PC-9 (cell line): ENCODE results near the gene MRPS33. TPM values are rescaled to one million over a fixed set of nuclear protein-coding genes. Genes with fewer than 3 reads are reported as not detected.

Source experiments
- BruUV-seq: library from RNA; stranded (reverse); fragments of 400-500 nt; replicated peaks from 2 replicates; lab custom pipeline; 2021; lab: Mats Ljungman, UMichigan
- CTCF ChIA-PET: fragments of 300-600 bp; sonication (Branson Sonifier 250); formaldehyde crosslinking; loops from one replicate; lab custom pipeline; 2022; ENCODE audit warnings: antibody characterized with exemption; lab: Charles Lee
- POLR2A ChIA-PET: fragments of 300-600 bp; sonication (Branson Sonifier 250); formaldehyde crosslinking; loops from one replicate; lab custom pipeline; 2022; ENCODE audit warnings: antibody characterized with exemption; ENCODE audit not compliant: unreplicated experiment; lab: Charles Lee
- DNase-seq, 2 experiments: peaks; one replicate each; pipeline versions ENCODE4 v3.0.0 to v3.0.0-alpha.2; 2015 to 2022; ENCODE audit warnings: mixed read lengths in 1 of 2
- H2AFZ ChIP-seq: fragments of 200-600 bp; sonication (generic); 2 replicates; pipeline ENCODE4 v1.8.1; 2017; ENCODE audit warnings: antibody characterized with exemption
- H3F3A ChIP-seq: fragments of 200-600 bp; sonication (generic); 2 replicates; pipeline ENCODE4 v1.8.1; 2017; ENCODE audit warnings: antibody characterized with exemption, mild to moderate bottlenecking, low read depth; ENCODE audit not compliant: insufficient read depth
- H3K27ac ChIP-seq: fragments of 200-600 bp; sonication (generic); 2 replicates; pipeline ENCODE4 v1.6.1; 2016; ENCODE audit warnings: mixed run types
- H3K27me3 ChIP-seq: fragments of 200-600 bp; sonication (generic); 2 replicates; pipeline ENCODE4 v1.6.1; 2016; ENCODE audit warnings: low read depth, mixed run types; ENCODE audit not compliant: insufficient read depth
- H3K36me3 ChIP-seq: fragments of 200-600 bp; sonication (generic); 2 replicates; pipeline ENCODE4 v1.6.1; 2016; ENCODE audit warnings: low read depth, mixed run types
- H3K4me1 ChIP-seq: fragments of 200-600 bp; sonication (generic); replicated peaks from 2 replicates; pipeline ENCODE4 v1.6.1; 2016; ENCODE audit warnings: mixed run types; ENCODE audit not compliant: insufficient read depth
- H3K4me2 ChIP-seq: fragments of 200-600 bp; sonication (generic); 2 replicates; pipeline ENCODE4 v1.6.1; 2017; ENCODE audit warnings: mixed run types
- H3K4me3 ChIP-seq: fragments of 200-600 bp; sonication (generic); 2 replicates; pipeline ENCODE4 v1.6.1; 2016; ENCODE audit warnings: mixed run types
- H3K79me2 ChIP-seq: fragments of 200-600 bp; sonication (generic); 2 replicates; pipeline ENCODE4 v1.6.1; 2017; ENCODE audit warnings: low read depth, mixed run types
- H3K9me2 ChIP-seq: fragments of 200-600 bp; sonication (generic); 2 replicates; pipeline ENCODE4 v1.8.1; 2017; ENCODE audit warnings: mild to moderate bottlenecking; ENCODE audit not compliant: insufficient read depth
- H3K9me3 ChIP-seq: fragments of 200-600 bp; sonication (generic); 2 replicates; pipeline ENCODE4 v1.8.1; 2016; ENCODE audit warnings: low read depth; ENCODE audit not compliant: insufficient read depth
- H4K20me1 ChIP-seq: fragments of 200-600 bp; sonication (generic); 2 replicates; pipeline ENCODE4 v1.8.1; 2017; ENCODE audit not compliant: insufficient read depth
- CTCF ChIP-seq: fragments of 200-600 bp; sonication (generic); conservative IDR thresholded peaks from 2 replicates; pipeline ENCODE4 v1.6.1; 2017; ENCODE audit warnings: mixed run types, antibody characterized with exemption, mild to moderate bottlenecking, moderate library complexity
- EZH2 ChIP-seq: fragments of 200-600 bp; sonication (generic); IDR thresholded peaks from 2 replicates; pipeline ENCODE4 v1.8.0; 2017; ENCODE audit warnings: antibody characterized with exemption, low read depth
- intact Hi-C: fragments of 100-400 bp; cut with micrococcal nuclease; formaldehyde crosslinking; loops from one replicate; pipeline ENCODE4 v1.10.0; 2022; ENCODE audit not compliant: unreplicated experiment
- total RNA-seq: library from RNA; stranded (reverse); gene quantifications from 2 replicates; pipeline ENCODE4 v1.2.3, GENCODE V29; 2021

Gene MRPS33
- total RNA-seq, 1 experiment from 2014 or later, result 84.4 TPM

- no peaks in the 10 kb centered on the region for H3K27me3 ChIP-seq
- no peaks in the 10 kb centered on the region for H4K20me1 ChIP-seq
- H3K4me3 ChIP-seq, result no peak overlapping the region
- ChIA-PET POLR2A (interaction anchor here (0.7 kb wide), 1 partner anchor 659 kb away, joined by 3 read pairs; no protein-coding TSS in a partner anchor), CTCF (no interaction called here)
- no peaks in the 10 kb centered on the region for H3K9me3 ChIP-seq
- DNase-seq, result no peak
- no peaks in the 10 kb centered on the region for H3K9me2 ChIP-seq
- intact Hi-C loops, result loop anchor here (1.0 kb wide), 1 partner anchor 186 kb away; no protein-coding TSS in a partner anchor
- H3F3A ChIP-seq, result no peaks in the 10 kb centered on the region; the same call in 1 of the 2 replicates
- no peaks in the 10 kb centered on the region for H3K36me3 ChIP-seq
- H3K4me2 ChIP-seq, result no peak overlapping the region
- no peaks in the 10 kb centered on the region for H3K4me1 ChIP-seq
- BruUV-seq, result TSS peak; percentile 14
- TF ChIP-seq CTCF (no peak), EZH2 (no peak)
- no peaks in the 10 kb centered on the region for H3K79me2 ChIP-seq
- H3K27ac ChIP-seq, result no peak overlapping the region
- H2AFZ ChIP-seq, result no peak overlapping the region
Observed at GRCh38 chr7:141003172-141004065, 11.3 kb downstream of the MRPS33 start.

GRCh38 chr7:141001546-141001945 lies 13.2 kb downstream of the MRPS33 start:
- Histone ChIP-seq H3K27me3 (no peaks in the 10 kb centered on the region), H3K36me3 (no peaks in the 10 kb centered on the region), H3K4me1 (no peaks in the 10 kb centered on the region), H3K9me3 (no peaks in the 10 kb centered on the region), H3F3A (no peaks in the 10 kb centered on the region; the same call in 1 of the 2 replicates), H3K79me2 (no peaks in the 10 kb centered on the region), H3K27ac (no peak overlapping the region), H4K20me1 (no peaks in the 10 kb centered on the region), H2AFZ (no peak overlapping the region), H3K9me2 (no peaks in the 10 kb centered on the region), H3K4me3 (no peak overlapping the region), H3K4me2 (no peak overlapping the region)
- TF ChIP-seq CTCF (no peak), EZH2 (no peak)
- POLR2A ChIA-PET, result no interaction called here
- no peak for DNase-seq
- intact Hi-C loops, result no loop called here
- CTCF ChIA-PET, result no interaction called here
- BruUV-seq, result no TSS peak

- Histone ChIP-seq H2AFZ (no peak overlapping the region), H3K79me2 (no peaks in the 10 kb centered on the region), H3K4me1 (no peaks in the 10 kb centered on the region), H3K4me2 (no peak overlapping the region), H3K27ac (no peak overlapping the region), H4K20me1 (no peaks in the 10 kb centered on the region), H3K9me2 (no peaks in the 10 kb centered on the region), H3K9me3 (no peaks in the 10 kb centered on the region), H3K27me3 (no peaks in the 10 kb centered on the region), H3K36me3 (no peaks in the 10 kb centered on the region), H3F3A (no peaks in the 10 kb centered on the region; the same call in 1 of the 2 replicates), H3K4me3 (no peak overlapping the region)
- TF ChIP-seq CTCF (no peak), EZH2 (no peak)
- BruUV-seq, result no TSS peak
- ChIA-PET POLR2A (no interaction called here), CTCF (no interaction called here)
- no peak for DNase-seq
- intact Hi-C loops, result no loop called here
Observed at GRCh38 chr7:141001122-141001521, 13.6 kb downstream of the MRPS33 start.
